Karpas-422 (cell line): ENCODE data around the gene SLC14A1. TPM values are rescaled to one million over a fixed set of nuclear protein-coding genes. Genes with fewer than 3 reads are reported as not detected.

Experiments used
- DNase-seq: peaks from one replicate; pipeline ENCODE4 v3.0.0-alpha.2; 2015
- H2AFZ ChIP-seq: fragments of 200-600 bp; sonication (generic); 2 replicates; pipeline ENCODE4 v1.6.1; 2014; ENCODE audit warnings: antibody characterized with exemption, low read length, mixed read lengths
- H3K27ac ChIP-seq: fragments of 200-600 bp; sonication (generic); 2 replicates; pipeline ENCODE4 v1.5.1; 2014; ENCODE audit warnings: mild to moderate bottlenecking, low read length, moderate library complexity
- H3K27me3 ChIP-seq: fragments of 200-600 bp; sonication (generic); 2 replicates; pipeline ENCODE4 v1.6.1; 2014; ENCODE audit warnings: low read length, mixed read lengths
- H3K36me3 ChIP-seq: fragments of 200-600 bp; sonication (generic); 2 replicates; pipeline ENCODE4 v1.6.1; 2014; ENCODE audit warnings: low read length, mixed read lengths; ENCODE audit not compliant: insufficient read depth
- H3K4me1 ChIP-seq: fragments of 200-600 bp; sonication (generic); 2 replicates; pipeline ENCODE4 v1.6.1; 2014; ENCODE audit warnings: mild to moderate bottlenecking, low read length, mixed read lengths
- H3K4me2 ChIP-seq: fragments of 200-600 bp; sonication (generic); 2 replicates; pipeline ENCODE4 v1.6.1; 2014; ENCODE audit warnings: low read length, low read depth, mild to moderate bottlenecking; ENCODE audit not compliant: poor library complexity, severe bottlenecking
- H3K4me3 ChIP-seq: fragments of 200-600 bp; sonication (generic); 2 replicates; pipeline ENCODE4 v1.5.1; 2014; ENCODE audit warnings: mild to moderate bottlenecking, antibody characterized with exemption, low read length, mixed read lengths
- H3K79me2 ChIP-seq: fragments of 200-600 bp; sonication (generic); 2 replicates; pipeline ENCODE4 v1.6.1; 2014; ENCODE audit warnings: mild to moderate bottlenecking, low read length, mixed read lengths
- H3K9ac ChIP-seq: fragments of 200-600 bp; sonication (generic); 2 replicates; pipeline ENCODE4 v1.6.0; 2014; ENCODE audit warnings: low read length
- H3K9me2 ChIP-seq: fragments of 200-600 bp; sonication (generic), shearing (Covaris generic); replicated peaks from 2 replicates; pipeline ENCODE4 v1.6.0; 2014; ENCODE audit warnings: mild to moderate bottlenecking, low read length, moderate library complexity; ENCODE audit not compliant: insufficient read depth
- H3K9me3 ChIP-seq: fragments of 300-700, 200-600 bp; sonication (generic); 2 replicates; pipeline ENCODE4 v1.6.1; 2014; ENCODE audit warnings: low read length, mixed read lengths
- H4K20me1 ChIP-seq: fragments of 200-600 bp; sonication (generic); 2 replicates; pipeline ENCODE4 v1.6.1; 2014; ENCODE audit warnings: mild to moderate bottlenecking, antibody characterized with exemption, low read length, low read depth; ENCODE audit not compliant: insufficient read depth
- total RNA-seq: library from RNA; depleted of rRNA; stranded (reverse); fragments of >200 nt; shearing (Covaris generic); gene quantifications from 2 replicates; pipeline ENCODE4 v1.2.3, GENCODE V29; 2014; ENCODE audit warnings: low replicate concordance

The SLC14A1 gene
- total RNA-seq, 1 experiment from 2014 or later, result not detected

DNA sequence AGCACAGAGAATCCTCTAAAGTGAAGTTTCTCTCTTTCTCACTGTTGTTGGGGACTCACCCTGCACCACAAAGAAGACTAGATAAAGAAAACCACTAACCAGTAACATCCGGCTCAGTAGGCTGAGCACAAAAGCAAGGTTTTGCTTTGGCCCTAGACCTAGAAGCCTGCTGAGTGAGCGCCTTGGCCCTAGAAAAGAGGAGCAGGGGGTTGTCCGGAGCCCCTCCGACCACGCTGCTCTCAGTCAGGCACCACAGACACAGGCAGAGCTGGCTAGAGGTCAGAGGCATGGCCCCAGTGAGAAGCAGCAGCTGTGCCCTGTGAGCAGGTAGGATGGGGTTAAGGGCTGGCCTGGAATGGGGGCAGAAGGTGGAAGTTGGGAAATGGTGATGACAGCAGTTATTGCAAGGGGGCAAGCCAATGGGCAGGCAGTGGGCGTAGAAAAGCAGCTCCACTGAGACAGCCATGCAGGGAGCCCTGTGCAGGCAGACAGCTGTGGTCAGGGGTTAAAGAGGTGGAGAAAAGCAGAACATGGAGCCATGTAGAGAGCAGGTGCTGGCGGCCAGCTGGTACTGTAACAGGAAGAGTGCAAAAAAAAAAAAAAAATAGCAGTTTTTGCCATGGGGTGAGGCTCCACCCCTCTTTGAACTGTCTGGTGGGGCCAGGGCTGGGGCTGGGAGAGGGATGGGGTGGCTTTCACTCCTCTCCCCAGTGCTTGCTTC is 36.9 kb upstream of the SLC14A1 start:
- H3K9me3 ChIP-seq, result no peaks in the 10 kb centered on the region
- H3K4me1 ChIP-seq, result peaks cover 55% of the 10 kb centered on the region
- H3K27me3 ChIP-seq, result no peaks in the 10 kb centered on the region
- H3K9me2 ChIP-seq, result no peaks in the 10 kb centered on the region
- H3K27ac ChIP-seq, result peak overlapping the region; percentile 87
- no peaks in the 10 kb centered on the region for H3K36me3 ChIP-seq
- H2AFZ ChIP-seq, result peak overlapping the region; percentile 77
- peak overlapping the region; percentile 66 for H3K9ac ChIP-seq
- DNase-seq, result peak; percentile 84
- H3K4me3 ChIP-seq, result peak overlapping the region; percentile 47
- no peaks in the 10 kb centered on the region for H3K79me2 ChIP-seq
- H4K20me1 ChIP-seq, result no peaks in the 10 kb centered on the region
- peak overlapping the region; percentile 59 for H3K4me2 ChIP-seq

- Histone ChIP-seq H3K9me3 (no peaks in the 10 kb centered on the region), H3K9ac (peak overlapping the region; percentile 66), H3K9me2 (no peaks in the 10 kb centered on the region), H3K4me3 (peak overlapping the region; percentile 47), H3K79me2 (no peaks in the 10 kb centered on the region), H3K27ac (peak overlapping the region; percentile 87), H3K4me2 (peak overlapping the region; percentile 59), H3K36me3 (no peaks in the 10 kb centered on the region), H2AFZ (peak overlapping the region; percentile 77), H4K20me1 (no peaks in the 10 kb centered on the region), H3K4me1 (peaks cover 55% of the 10 kb centered on the region), H3K27me3 (no peaks in the 10 kb centered on the region)
- DNase-seq, result peak; percentile 83
Observed at GRCh38 chr18:45687621-45688020, 36.4 kb upstream of the SLC14A1 start.

DNA sequence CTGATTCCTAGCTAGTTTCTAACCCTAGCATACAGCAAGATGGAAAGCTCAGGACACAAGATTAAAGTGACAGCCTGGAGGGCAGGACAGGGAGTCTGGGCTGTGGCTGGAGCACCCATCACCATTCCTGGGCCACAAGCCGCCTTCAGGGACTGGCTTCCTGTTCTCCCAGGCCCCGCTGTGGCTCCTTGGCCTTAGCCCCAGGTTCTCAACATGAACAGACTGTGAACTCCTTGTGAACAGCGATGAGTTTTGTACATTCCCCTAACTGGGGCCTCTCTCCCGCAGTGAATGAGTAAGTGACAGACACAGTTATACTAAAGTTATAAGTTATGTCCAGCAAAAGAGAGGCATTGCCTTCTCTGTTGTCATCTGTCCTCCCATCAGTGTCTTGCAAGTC is 35.9 kb upstream of the SLC14A1 start:
- Histone ChIP-seq H3K4me2 (peak overlapping the region; percentile 59), H2AFZ (peak overlapping the region; percentile 77), H3K9ac (peak overlapping the region; percentile 66)

GRCh38 chr18:45688833-45689232 is 35.1 kb upstream of the SLC14A1 start:
- peak overlapping the region; percentile 66 for H3K9ac ChIP-seq
- peak overlapping the region; percentile 59 for H3K4me2 ChIP-seq
- H4K20me1 ChIP-seq, result no peaks in the 10 kb centered on the region
- no peaks in the 10 kb centered on the region for H3K79me2 ChIP-seq
- H3K27me3 ChIP-seq, result no peaks in the 10 kb centered on the region
- peak overlapping the region; percentile 87 for H3K27ac ChIP-seq
- no peaks in the 10 kb centered on the region for H3K9me3 ChIP-seq
- peak overlapping the region; percentile 77 for H2AFZ ChIP-seq
- no peaks in the 10 kb centered on the region for H3K9me2 ChIP-seq
- no peaks in the 10 kb centered on the region for H3K36me3 ChIP-seq
- H3K4me3 ChIP-seq, result peak overlapping the region; percentile 47
- peaks cover 55% of the 10 kb centered on the region for H3K4me1 ChIP-seq
- DNase-seq, result peak; percentile 75

More for the DNA sequence above, 35.9 kb upstream of the SLC14A1 start:
- Histone ChIP-seq H3K27me3 (no peaks in the 10 kb centered on the region), H3K79me2 (no peaks in the 10 kb centered on the region), H3K4me1 (peaks cover 55% of the 10 kb centered on the region), H4K20me1 (no peaks in the 10 kb centered on the region), H3K27ac (peak overlapping the region; percentile 87), H3K36me3 (no peaks in the 10 kb centered on the region), H3K4me3 (peak overlapping the region; percentile 47), H3K9me2 (no peaks in the 10 kb centered on the region), H3K9me3 (no peaks in the 10 kb centered on the region)
- DNase-seq, result peak; percentile 54

DNA sequence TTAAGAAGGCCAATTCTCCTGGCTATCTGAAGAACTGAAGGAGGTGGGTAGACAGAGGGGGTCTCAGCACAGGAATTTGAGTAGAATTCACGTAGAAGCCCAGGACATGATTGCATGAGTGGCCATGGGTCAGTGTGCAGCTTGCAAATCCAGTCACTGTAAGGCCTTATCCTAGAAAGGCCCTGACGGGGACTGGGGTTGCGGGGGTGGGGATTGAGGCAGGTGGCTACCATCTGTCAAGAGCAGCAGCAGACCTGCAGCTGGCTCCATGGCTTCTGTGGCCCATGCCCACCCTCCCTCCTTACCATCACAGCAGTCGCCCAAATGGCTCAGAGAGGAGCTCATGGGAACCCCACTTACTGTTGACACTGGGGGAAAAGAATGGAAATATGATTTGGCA is 34.6 kb upstream of the SLC14A1 start:
- H3K4me3 ChIP-seq, result no peak overlapping the region
- peak overlapping the region; percentile 87 for H3K27ac ChIP-seq
- H2AFZ ChIP-seq, result no peak overlapping the region; the same call in 1 of the 2 replicates

DNA sequence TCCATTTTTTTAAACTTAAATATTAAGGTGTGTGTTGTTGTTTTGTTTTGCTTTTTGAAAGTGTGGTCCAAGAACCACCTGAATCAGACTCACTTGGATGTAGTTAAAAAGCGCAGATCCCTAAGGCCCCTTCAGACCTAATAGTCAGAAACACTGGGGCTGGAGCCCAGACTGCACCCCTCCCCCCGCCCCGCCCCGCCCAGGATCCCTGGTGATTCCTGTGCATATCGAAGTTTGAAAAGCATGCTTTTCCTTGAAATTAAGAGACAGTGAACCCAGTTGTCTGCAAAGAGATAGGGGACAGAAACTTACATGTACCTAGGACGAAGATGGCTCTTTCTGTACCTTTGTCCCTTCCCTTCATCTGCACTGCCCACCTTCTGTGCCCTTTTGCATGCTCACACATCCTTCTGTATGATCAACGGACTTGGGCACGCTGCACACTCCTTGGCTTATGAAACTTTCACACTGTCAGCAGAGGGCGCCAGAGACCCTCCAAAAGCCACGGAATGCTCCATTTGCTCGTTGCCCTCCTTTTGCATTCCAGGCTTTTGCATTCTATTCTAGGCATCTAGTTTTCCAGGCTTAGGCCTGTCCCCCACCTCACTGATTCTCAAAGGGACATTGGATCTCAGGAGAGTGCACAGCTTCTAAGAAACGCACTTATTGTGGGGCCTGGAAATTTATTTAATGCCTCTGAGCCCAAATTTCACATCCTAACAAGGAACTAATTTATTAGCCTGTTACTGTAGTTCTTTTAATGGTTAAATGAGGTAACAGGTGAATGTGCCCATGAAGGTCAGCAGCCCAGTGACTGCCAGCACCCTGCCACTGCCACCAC is 32.8 kb upstream of the SLC14A1 start:
- peak overlapping the region; percentile 32 for H3K9ac ChIP-seq
- H3K4me2 ChIP-seq, result peak overlapping the region; percentile 55
- no peak overlapping the region for H3K4me3 ChIP-seq
- H2AFZ ChIP-seq, result no peak overlapping the region; the same call in 1 of the 2 replicates
- no peaks in the 10 kb centered on the region for H3K9me3 ChIP-seq
- no peaks in the 10 kb centered on the region for H3K36me3 ChIP-seq
- no peaks in the 10 kb centered on the region for H4K20me1 ChIP-seq
- no peaks in the 10 kb centered on the region for H3K79me2 ChIP-seq
- no peaks in the 10 kb centered on the region for H3K9me2 ChIP-seq
- peak; percentile 90 for DNase-seq
- H3K4me1 ChIP-seq, result peaks cover 50% of the 10 kb centered on the region
- H3K27ac ChIP-seq, result no peak overlapping the region
- H3K27me3 ChIP-seq, result no peaks in the 10 kb centered on the region

More for the DNA sequence above, 34.6 kb upstream of the SLC14A1 start:
- Histone ChIP-seq H3K9ac (peak overlapping the region; percentile 66; the same call in 1 of the 2 replicates), H3K9me2 (no peaks in the 10 kb centered on the region), H3K4me2 (peak overlapping the region; percentile 59), H4K20me1 (no peaks in the 10 kb centered on the region), H3K36me3 (no peaks in the 10 kb centered on the region), H3K79me2 (no peaks in the 10 kb centered on the region), H3K9me3 (no peaks in the 10 kb centered on the region), H3K27me3 (no peaks in the 10 kb centered on the region), H3K4me1 (peaks cover 55% of the 10 kb centered on the region)
- DNase-seq, result no peak

DNA sequence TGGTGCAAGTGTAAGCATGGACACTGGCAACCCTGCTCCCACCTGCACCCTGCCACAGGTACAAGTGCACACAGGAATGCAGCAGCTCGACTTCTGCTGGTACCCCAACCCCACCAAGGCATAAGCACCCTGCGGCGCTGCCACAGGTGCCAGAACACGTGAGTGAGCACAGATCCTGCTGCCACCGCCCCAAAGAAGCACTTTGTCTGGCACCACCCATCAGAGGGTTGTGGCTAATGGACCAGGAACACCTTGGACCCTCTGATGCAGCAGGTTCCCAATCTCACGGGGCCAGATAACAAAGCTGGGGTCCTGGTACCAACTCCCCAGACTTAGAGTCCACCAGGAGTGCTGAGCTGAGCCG is 32.2 kb upstream of the SLC14A1 start:
- Histone ChIP-seq H4K20me1 (no peaks in the 10 kb centered on the region), H3K27ac (no peak overlapping the region), H3K27me3 (no peaks in the 10 kb centered on the region), H3K4me2 (no peak overlapping the region), H3K79me2 (no peaks in the 10 kb centered on the region), H3K4me3 (no peak overlapping the region), H3K9me2 (no peaks in the 10 kb centered on the region), H2AFZ (no peak overlapping the region), H3K36me3 (no peaks in the 10 kb centered on the region), H3K4me1 (peaks cover 44% of the 10 kb centered on the region), H3K9me3 (no peaks in the 10 kb centered on the region), H3K9ac (no peak overlapping the region)
- DNase-seq, result no peak

DNA sequence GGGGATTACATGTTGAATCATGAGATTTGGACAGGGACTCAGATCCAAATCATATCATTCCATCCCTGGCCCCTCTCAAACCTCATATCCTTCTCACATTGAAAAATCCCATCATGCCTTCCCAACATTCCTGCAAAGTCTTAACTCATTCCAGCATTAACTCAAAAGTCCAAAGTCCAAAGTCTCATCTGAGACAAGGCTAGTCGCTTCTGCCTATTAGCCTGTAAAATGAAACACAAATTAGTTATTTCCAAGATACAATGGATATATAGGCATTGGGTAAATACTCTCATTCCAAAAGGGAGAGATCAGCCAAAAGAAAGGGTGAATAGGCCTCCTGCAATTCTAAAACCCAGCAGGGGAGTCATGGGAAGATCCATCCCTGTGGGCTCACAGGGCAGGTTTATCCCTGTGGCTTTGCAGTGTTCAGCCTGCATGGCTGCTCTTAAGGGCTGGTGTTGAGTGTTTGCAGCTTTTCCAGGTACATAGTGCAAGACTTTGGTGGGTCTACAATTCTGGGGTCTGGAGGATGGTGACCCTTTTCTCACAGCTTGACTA is 21.2 kb upstream of the SLC14A1 start:
- H3K4me1 ChIP-seq, result no peaks in the 10 kb centered on the region
- H4K20me1 ChIP-seq, result no peaks in the 10 kb centered on the region
- H3K27ac ChIP-seq, result no peak overlapping the region
- H3K9me3 ChIP-seq, result no peaks in the 10 kb centered on the region; the same call in 1 of the 2 replicates
- no peak overlapping the region for H3K4me3 ChIP-seq
- no peak for DNase-seq
- no peaks in the 10 kb centered on the region for H3K9me2 ChIP-seq
- H3K36me3 ChIP-seq, result no peaks in the 10 kb centered on the region
- H2AFZ ChIP-seq, result no peak overlapping the region
- H3K79me2 ChIP-seq, result no peaks in the 10 kb centered on the region
- H3K9ac ChIP-seq, result no peak overlapping the region
- H3K27me3 ChIP-seq, result no peaks in the 10 kb centered on the region; the same call in 1 of the 2 replicates
- no peak overlapping the region for H3K4me2 ChIP-seq
